ENCODE measurements around the gene SAMD11. TPM values are rescaled to one million over a fixed set of nuclear protein-coding genes. Genes with fewer than 3 reads are reported as not detected.

Gene SAMD11
- total and polyA plus RNA-seq, 2 experiments from 2014 or later: 8.2 to 40.9 TPM

GRCh38 chr1:913491-914130, 10.1 kb upstream of the SAMD11 start:
- no peak for DNase-seq
- in situ Hi-C loops (cut with MboI): no loop called here
- no peaks in the 10 kb centered on the region for H3K27me3 ChIP-seq (replicated peaks; ENCODE audit: insufficient read depth)
- no peak overlapping the region for H3K27ac ChIP-seq
- H2AFZ ChIP-seq: no peak overlapping the region
- no peak overlapping the region for H3K4me2 ChIP-seq (ENCODE audit: unreplicated experiment)
- H3K9me2 ChIP-seq (ENCODE audit: insufficient read depth): no peaks in the 10 kb centered on the region
- H3K79me2 ChIP-seq (ENCODE audit: insufficient read depth): no peaks in the 10 kb centered on the region
- no peaks in the 10 kb centered on the region for H3K9me3 ChIP-seq (ENCODE audit: low read depth)
- H3K36me3 ChIP-seq (ENCODE audit: low read depth): no peaks in the 10 kb centered on the region
- H3F3A ChIP-seq (ENCODE audit: insufficient read depth): 0 out of 2 replicates have a peak, but pooled peaks cover 13% of the 10 kb centered on the region
- H3K4me3 ChIP-seq: no peak overlapping the region
- WGBS, 2 experiments (ENCODE audit: low coverage in 1 of 2, low lambda C conversion rate in 2 of 2, missing lambda C conversion rate in 2 of 2): 64 to 68% methylated on average over 16 of the region's 16 CpGs
- peaks cover 24% of the 10 kb centered on the region for H3K4me1 ChIP-seq (ENCODE audit: insufficient read depth)
- TF ChIP-seq EZH2phosphoT487 (IDR thresholded peaks at IDR 0.05; ENCODE audit: insufficient read depth, low read depth): no peak
- TF ChIP-seq EZH2 (IDR thresholded peaks at IDR 0.05; ENCODE audit: insufficient read depth, poor library complexity, severe bottlenecking): no peak
- H4K20me1 ChIP-seq (ENCODE audit: insufficient read depth): no peaks in the 10 kb centered on the region
- H3K9ac ChIP-seq: no peak overlapping the region

GRCh38 chr1:914131-914890, 9.4 kb upstream of the SAMD11 start:
- Histone ChIP-seq H3K9ac (no peak overlapping the region), H3K27ac (no peak overlapping the region), H3K9me3 (ENCODE audit: low read depth) (no peaks in the 10 kb centered on the region), H3K4me3 (no peak overlapping the region), H4K20me1 (ENCODE audit: insufficient read depth) (no peaks in the 10 kb centered on the region), H3F3A (ENCODE audit: insufficient read depth) (0 out of 2 replicates have a peak, but pooled peaks cover 13% of the 10 kb centered on the region), H2AFZ (no peak overlapping the region), H3K4me2 (ENCODE audit: unreplicated experiment) (no peak overlapping the region), H3K36me3 (ENCODE audit: low read depth) (no peaks in the 10 kb centered on the region), H3K27me3 (replicated peaks; ENCODE audit: insufficient read depth) (no peaks in the 10 kb centered on the region), H3K4me1 (ENCODE audit: insufficient read depth) (peaks cover 24% of the 10 kb centered on the region), H3K9me2 (ENCODE audit: insufficient read depth) (no peaks in the 10 kb centered on the region), H3K79me2 (ENCODE audit: insufficient read depth) (no peaks in the 10 kb centered on the region)
- in situ Hi-C loops (cut with MboI): no loop called here
- 82 to 84% methylated on average over 17 to 21 of the region's 21 CpGs for WGBS, 2 experiments (ENCODE audit: low coverage in 1 of 2, low lambda C conversion rate in 2 of 2, missing lambda C conversion rate in 2 of 2)
- TF ChIP-seq EZH2 (IDR thresholded peaks at IDR 0.05; ENCODE audit: insufficient read depth, poor library complexity, severe bottlenecking): no peak
- no peak for TF ChIP-seq EZH2phosphoT487 (IDR thresholded peaks at IDR 0.05; ENCODE audit: insufficient read depth, low read depth)
- no peak for DNase-seq

- in situ Hi-C loops (cut with MboI): no loop called here
- WGBS, 2 experiments (ENCODE audit: low coverage in 1 of 2, low lambda C conversion rate in 2 of 2, missing lambda C conversion rate in 2 of 2): 75 to 78% methylated on average over 5 to 6 of the region's 6 CpGs
- no peak for DNase-seq
Observed at GRCh38 chr1:914891-915280, 8.8 kb upstream of the SAMD11 start.

GRCh38 chr1:915295-916172, 8.2 kb upstream of the SAMD11 start:
- H3K9me3 ChIP-seq (ENCODE audit: low read depth): no peaks in the 10 kb centered on the region
- H3K9me2 ChIP-seq (ENCODE audit: insufficient read depth): no peaks in the 10 kb centered on the region
- no peaks in the 10 kb centered on the region for H4K20me1 ChIP-seq (ENCODE audit: insufficient read depth)
- H3K36me3 ChIP-seq (ENCODE audit: low read depth): no peaks in the 10 kb centered on the region
- no peak overlapping the region for H3K9ac ChIP-seq
- H3K27me3 ChIP-seq (replicated peaks; ENCODE audit: insufficient read depth): no peaks in the 10 kb centered on the region
- H3K27ac ChIP-seq: no peak overlapping the region
- DNase-seq: no peak
- WGBS, 2 experiments (ENCODE audit: low coverage in 1 of 2, low lambda C conversion rate in 2 of 2, missing lambda C conversion rate in 2 of 2): 71% methylated on average over 28 of the region's 28 CpGs
- no peak overlapping the region for H2AFZ ChIP-seq
- peaks cover 19% of the 10 kb centered on the region for H3K4me1 ChIP-seq (ENCODE audit: insufficient read depth)
- TF ChIP-seq EZH2phosphoT487 (IDR thresholded peaks at IDR 0.05; ENCODE audit: insufficient read depth, low read depth) (no peak), EZH2 (IDR thresholded peaks at IDR 0.05; ENCODE audit: insufficient read depth, poor library complexity, severe bottlenecking) (no peak)
- 0 out of 2 replicates have a peak, but pooled peaks cover 13% of the 10 kb centered on the region for H3F3A ChIP-seq (ENCODE audit: insufficient read depth)
- H3K4me3 ChIP-seq: no peak overlapping the region
- in situ Hi-C loops (cut with MboI): no loop called here
- H3K79me2 ChIP-seq (ENCODE audit: insufficient read depth): no peaks in the 10 kb centered on the region
- no peak overlapping the region for H3K4me2 ChIP-seq (ENCODE audit: unreplicated experiment)

More at GRCh38 chr1:914891-915280, 8.8 kb upstream of the SAMD11 start:
- no peaks in the 10 kb centered on the region for H3K9me3 ChIP-seq (ENCODE audit: low read depth)
- no peaks in the 10 kb centered on the region for H3K79me2 ChIP-seq (ENCODE audit: insufficient read depth)
- 0 out of 2 replicates have a peak, but pooled peaks cover 13% of the 10 kb centered on the region for H3F3A ChIP-seq (ENCODE audit: insufficient read depth)
- no peak overlapping the region for H3K4me3 ChIP-seq
- H3K36me3 ChIP-seq (ENCODE audit: low read depth): no peaks in the 10 kb centered on the region
- no peaks in the 10 kb centered on the region for H3K9me2 ChIP-seq (ENCODE audit: insufficient read depth)
- no peak overlapping the region for H2AFZ ChIP-seq
- H3K27ac ChIP-seq: no peak overlapping the region
- no peak overlapping the region for H3K4me2 ChIP-seq (ENCODE audit: unreplicated experiment)
- TF ChIP-seq EZH2phosphoT487 (IDR thresholded peaks at IDR 0.05; ENCODE audit: insufficient read depth, low read depth): no peak
- no peak for TF ChIP-seq EZH2 (IDR thresholded peaks at IDR 0.05; ENCODE audit: insufficient read depth, poor library complexity, severe bottlenecking)
- H3K9ac ChIP-seq: no peak overlapping the region
- no peaks in the 10 kb centered on the region for H3K27me3 ChIP-seq (replicated peaks; ENCODE audit: insufficient read depth)
- peaks cover 24% of the 10 kb centered on the region for H3K4me1 ChIP-seq (ENCODE audit: insufficient read depth)
- H4K20me1 ChIP-seq (ENCODE audit: insufficient read depth): no peaks in the 10 kb centered on the region

Data from GM23248 (cell line).